Myocyte (in vitro differentiated cells): ENCODE results near the gene ARHGEF5. TPM values are rescaled to one million over a fixed set of nuclear protein-coding genes. Genes with fewer than 3 reads are reported as not detected.

Source experiments
- DNase-seq: peaks from one replicate; pipeline ENCODE4 v3.0.0-alpha.2; 2012; ENCODE audit warnings: low read depth
- total RNA-seq: library from RNA; depleted of rRNA; stranded (reverse); fragments of >200 nt; gene quantifications from 2 replicates; pipeline ENCODE4 v1.2.3, GENCODE V29; 2014

ARHGEF5 gene
- total RNA-seq, 1 donor from 2014 or later = 0.70 TPM

- DNase-seq = no peak
Observed at GRCh38 chr7:144379776-144380384, 24.7 kb downstream of the ARHGEF5 start.

- no peak for DNase-seq
Observed at GRCh38 chr7:144384071-144384470, 28.9 kb downstream of the ARHGEF5 start.

GRCh38 chr7:144384555-144385245, 29.5 kb downstream of the ARHGEF5 start:
- peak; percentile 27 for DNase-seq

GRCh38 chr7:144386741-144387140, 31.5 kb downstream of the ARHGEF5 start:
- DNase-seq = no peak

GRCh38 chr7:144388950-144389349, 33.7 kb downstream of the ARHGEF5 start:
- no peak for DNase-seq

- no peak for DNase-seq
Observed at GRCh38 chr7:144390481-144390880, 35.3 kb downstream of the ARHGEF5 start.

GRCh38 chr7:144391014-144391413, 35.8 kb downstream of the ARHGEF5 start:
- DNase-seq = no peak

- peak; percentile 71 for DNase-seq
Observed at GRCh38 chr7:144391823-144392255, 36.6 kb downstream of the ARHGEF5 start.

GRCh38 chr7:144397086-144397485, 41.9 kb downstream of the ARHGEF5 start:
- no peak for DNase-seq

GRCh38 chr7:144398291-144398690, 43.1 kb downstream of the ARHGEF5 start:
- no peak for DNase-seq

- DNase-seq = no peak
Observed at GRCh38 chr7:144398911-144399310, 43.7 kb downstream of the ARHGEF5 start.

- DNase-seq = no peak
Observed at GRCh38 chr7:144399946-144400345, 44.7 kb downstream of the ARHGEF5 start.

GRCh38 chr7:144401490-144401889, 46.3 kb downstream of the ARHGEF5 start:
- DNase-seq = no peak

GRCh38 chr7:144403102-144403501, 47.9 kb downstream of the ARHGEF5 start:
- no peak for DNase-seq

- DNase-seq = no peak
Observed at GRCh38 chr7:144403649-144404061, 48.5 kb downstream of the ARHGEF5 start, which contains the start of gene NOBOX. NOBOX (minus strand) TSS chr7:144403693.

GRCh38 chr7:144404946-144405345, 49.7 kb downstream of the ARHGEF5 start:
- DNase-seq = no peak

GRCh38 chr7:144407266-144407931, 52.2 kb downstream of the ARHGEF5 start:
- DNase-seq = no peak

GRCh38 chr7:144408121-144408520, 52.9 kb downstream of the ARHGEF5 start:
- DNase-seq = no peak

- DNase-seq = no peak
Observed at GRCh38 chr7:144410441-144410840, 55.2 kb downstream of the ARHGEF5 start.

- DNase-seq = no peak
Observed at GRCh38 chr7:144414815-144415214, 59.6 kb downstream of the ARHGEF5 start.

GRCh38 chr7:144415858-144416257, 60.7 kb downstream of the ARHGEF5 start:
- no peak for DNase-seq

- no peak for DNase-seq
Observed at GRCh38 chr7:144416341-144416740, 61.1 kb downstream of the ARHGEF5 start.
